GM23248 (cell line): ENCODE results near the gene RAB38.

ENCODE experiments used
- EZH2 ChIP-seq: fragments of 200-600 bp; sonication (generic); IDR thresholded peaks from 2 replicates; pipeline ENCODE4 v1.6.1; 2018; ENCODE audit warnings: antibody characterized with exemption, mild to moderate bottlenecking; ENCODE audit not compliant: insufficient read depth, poor library complexity, severe bottlenecking
- EZH2phosphoT487 ChIP-seq: fragments of 200-600 bp; sonication (generic); IDR thresholded peaks from 2 replicates; pipeline ENCODE4 v1.6.1; 2018; ENCODE audit warnings: antibody characterized with exemption, moderate library complexity, mild to moderate bottlenecking, low read depth; ENCODE audit not compliant: insufficient read depth

DNA sequence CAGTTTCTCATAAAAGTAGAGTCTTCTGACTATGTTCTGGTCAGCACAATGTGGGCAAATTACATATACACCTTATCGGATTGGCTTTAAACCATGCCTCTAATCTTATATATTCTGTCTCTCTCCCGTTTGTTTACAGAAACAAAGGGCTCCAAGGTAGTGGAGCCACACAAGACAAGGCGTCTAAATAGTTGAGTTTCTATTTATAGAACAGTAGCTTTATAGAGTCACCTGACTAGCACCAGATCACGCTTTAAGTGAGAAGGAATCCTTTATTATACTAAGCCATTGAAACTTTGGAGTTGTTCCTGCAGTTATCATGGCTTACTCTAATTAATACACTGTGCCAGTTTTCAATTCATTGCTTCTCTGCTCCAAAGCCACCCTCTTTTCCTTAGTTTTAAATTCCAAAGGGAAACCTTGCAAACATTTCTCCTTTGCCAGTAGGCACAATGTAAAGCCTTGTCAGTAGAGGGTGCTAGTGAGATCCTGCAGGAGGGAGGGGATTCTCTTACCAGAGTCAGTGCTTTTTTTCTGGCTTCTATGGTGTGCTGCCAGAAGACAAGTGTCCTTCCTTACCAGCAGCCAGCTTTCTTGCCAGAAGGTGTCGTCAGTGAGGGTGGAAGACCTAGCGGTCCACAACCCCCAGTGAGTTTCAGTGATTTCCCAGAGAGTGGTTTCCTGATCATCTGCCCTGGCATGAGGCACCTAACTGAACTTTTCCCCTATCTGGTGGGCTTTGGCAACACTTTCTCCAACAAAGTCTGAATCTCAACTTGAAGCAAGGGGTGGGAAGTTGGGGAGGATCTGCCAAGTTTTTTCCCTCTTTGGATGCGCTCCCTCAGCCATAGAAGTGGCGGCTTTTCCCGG, 71.7 kb downstream of the RAB38 start:
- TF ChIP-seq EZH2 (no peak), EZH2phosphoT487 (no peak)
